ENCODE results near the gene PFDN1. TPM values are rescaled to one million over a fixed set of nuclear protein-coding genes. Genes with fewer than 3 reads are reported as not detected.

PFDN1 gene
- total RNA-seq, 2 experiments from 2014 or later, result 50.6 to 57.1 TPM

- H3K4me1 Mint-ChIP-seq (ENCODE audit: low read depth), result peaks cover 52% of the 10 kb centered on the region
Observed at GRCh38 chr5:140293091-140293848, 9.6 kb downstream of the PFDN1 start.

DNA sequence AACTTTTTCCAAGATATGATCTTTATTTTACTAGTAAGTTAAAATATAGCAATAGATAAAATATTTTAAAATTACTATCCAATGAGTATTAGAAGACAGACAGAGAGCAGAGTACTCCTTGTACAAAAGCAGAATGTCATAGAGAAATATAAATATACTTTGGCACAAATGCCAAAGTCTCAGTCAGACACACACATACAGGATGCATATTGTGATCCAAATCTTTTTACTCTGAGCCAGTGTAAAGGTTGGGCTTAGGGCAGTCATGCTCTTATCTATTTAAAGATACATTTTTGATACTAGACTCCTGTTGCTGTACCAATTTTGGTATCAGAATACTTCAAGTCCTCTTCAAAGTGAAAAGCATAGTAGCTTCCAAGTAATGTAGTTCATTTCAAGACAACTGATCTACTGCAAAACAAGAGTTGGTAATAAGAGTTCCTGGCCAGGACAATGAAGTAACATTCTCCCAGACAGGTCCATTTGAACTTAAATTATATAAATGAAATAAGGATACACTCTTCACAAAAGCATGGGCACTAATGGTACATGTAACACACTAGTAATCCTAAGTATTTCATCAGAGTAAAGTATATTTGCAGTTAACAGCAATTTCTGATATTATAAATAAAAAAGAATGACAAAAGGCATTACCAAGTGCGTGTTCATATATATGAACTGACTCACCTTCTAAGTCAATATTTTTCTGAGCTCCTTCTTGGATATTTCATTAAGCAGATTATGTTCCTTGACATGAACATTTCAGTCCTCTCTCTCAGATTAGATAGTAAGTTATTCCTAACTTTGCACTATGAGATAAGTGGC is 10.5 kb downstream of the PFDN1 start:
- intact Hi-C loops (cut with micrococcal nuclease), result loop anchor here (1.0 kb wide), 1 partner anchor 41 kb away; no protein-coding TSS in a partner anchor

More at GRCh38 chr5:140293091-140293848, 9.6 kb downstream of the PFDN1 start:
- intact Hi-C loops (cut with micrococcal nuclease), result loop anchor here (1.0 kb wide), 1 partner anchor 42 kb away; no protein-coding TSS in a partner anchor
- Mint-ChIP-seq H3K4me3 (peak overlapping the region; percentile 14), H3K36me3 (ENCODE audit: low read depth) (peaks cover 4% of the 10 kb centered on the region), H3K9me3 (no peaks in the 10 kb centered on the region), H3K27ac (peak overlapping the region; percentile 68), H3K27me3 (ENCODE audit: low read depth) (no peaks in the 10 kb centered on the region)
- no peak for DNase-seq
- CTCF ChIA-PET, result interaction anchor here (0.8 to 1.1 kb wide), 4 partner anchors 11 to 59 kb away, joined by 3 to 4 read pairs (median 4); no protein-coding TSS in a partner anchor

GRCh38 chr5:140287801-140288521 is 14.9 kb downstream of the PFDN1 start:
- Mint-ChIP-seq H3K4me1 (ENCODE audit: low read depth) (peaks cover 20% of the 10 kb centered on the region), H3K9me3 (no peaks in the 10 kb centered on the region), H3K36me3 (ENCODE audit: low read depth) (no peaks in the 10 kb centered on the region), H3K27me3 (ENCODE audit: low read depth) (no peaks in the 10 kb centered on the region), H3K27ac (no peak overlapping the region), H3K4me3 (no peak overlapping the region)
- CTCF ChIA-PET, result interaction anchor here (1.0 kb wide), 1 partner anchor 44 kb away, joined by 3 read pairs; no protein-coding TSS in a partner anchor
- DNase-seq, result no peak
- intact Hi-C loops (cut with micrococcal nuclease), result no loop called here

More for the DNA sequence above, 10.5 kb downstream of the PFDN1 start:
- Mint-ChIP-seq H3K9me3 (no peaks in the 10 kb centered on the region), H3K27ac (peak overlapping the region; percentile 68), H3K4me1 (ENCODE audit: low read depth) (peaks cover 47% of the 10 kb centered on the region), H3K36me3 (ENCODE audit: low read depth) (peaks cover 1% of the 10 kb centered on the region), H3K27me3 (ENCODE audit: low read depth) (no peaks in the 10 kb centered on the region), H3K4me3 (peak overlapping the region; percentile 14)
- CTCF ChIA-PET, result interaction anchor here (0.8 to 1.1 kb wide), 3 partner anchors 10 to 60 kb away, joined by 4 read pairs; no protein-coding TSS in a partner anchor
- no peak for DNase-seq

DNA sequence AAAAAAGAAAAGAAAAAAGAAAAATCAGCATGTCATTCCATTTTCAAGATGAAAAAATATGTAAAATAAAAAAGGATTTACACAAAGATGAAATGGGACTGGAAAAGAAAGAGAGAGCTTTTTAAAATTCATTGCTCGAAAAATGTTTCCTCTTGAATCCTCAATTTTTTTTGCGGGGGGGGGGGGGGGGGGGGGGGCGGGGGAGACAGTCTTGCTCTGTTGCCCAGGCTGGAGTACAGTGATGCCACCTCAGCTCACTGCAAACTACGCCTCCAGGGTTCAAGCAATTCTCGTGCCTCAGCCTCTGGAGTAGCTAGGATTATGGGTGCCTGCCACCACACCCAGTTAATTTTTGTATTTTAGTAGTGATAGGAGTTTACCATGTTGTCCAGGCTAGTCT is 16.5 kb downstream of the PFDN1 start:
- Mint-ChIP-seq H3K4me3 (no peak overlapping the region), H3K4me1 (ENCODE audit: low read depth) (peaks cover 16% of the 10 kb centered on the region), H3K9me3 (no peaks in the 10 kb centered on the region), H3K27ac (no peak overlapping the region), H3K27me3 (ENCODE audit: low read depth) (no peaks in the 10 kb centered on the region), H3K36me3 (ENCODE audit: low read depth) (no peaks in the 10 kb centered on the region)
- intact Hi-C loops (cut with micrococcal nuclease), result no loop called here
- CTCF ChIA-PET, result interaction anchor here (1.1 to 1.2 kb wide), 2 partner anchors 47 to 66 kb away, joined by 3 to 7 read pairs; no protein-coding TSS in a partner anchor
- no peak for DNase-seq

DNA sequence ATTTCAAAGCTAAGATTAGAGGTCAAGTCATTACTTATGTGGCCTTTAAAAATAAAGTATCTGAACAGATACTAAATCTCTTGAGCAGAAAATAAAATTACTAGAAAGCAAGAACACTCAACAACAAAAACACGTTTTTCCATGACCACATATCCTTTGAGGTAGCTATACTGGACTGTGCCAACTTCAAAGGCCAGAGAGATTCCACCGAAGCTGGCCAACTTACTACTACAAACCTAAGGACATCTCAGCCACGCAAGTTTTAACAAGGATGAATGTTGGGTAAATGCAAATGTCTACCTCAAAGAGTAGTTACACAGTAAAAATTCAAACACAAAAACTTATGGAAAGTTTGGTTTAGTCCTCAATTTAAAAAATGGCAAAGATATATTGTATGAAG is 18.9 kb downstream of the PFDN1 start:
- H3K27ac Mint-ChIP-seq, result no peak overlapping the region
- H3K4me1 Mint-ChIP-seq (ENCODE audit: low read depth), result peaks cover 12% of the 10 kb centered on the region
- no peaks in the 10 kb centered on the region for H3K9me3 Mint-ChIP-seq
- CTCF ChIA-PET, result no interaction called here
- intact Hi-C loops (cut with micrococcal nuclease), result no loop called here
- H3K27me3 Mint-ChIP-seq (ENCODE audit: low read depth), result no peaks in the 10 kb centered on the region
- DNase-seq, result no peak
- peaks cover 2% of the 10 kb centered on the region for H3K36me3 Mint-ChIP-seq (ENCODE audit: low read depth)
- H3K4me3 Mint-ChIP-seq, result no peak overlapping the region

GRCh38 chr5:140282266-140282665 is 20.6 kb downstream of the PFDN1 start:
- Mint-ChIP-seq H3K36me3 (ENCODE audit: low read depth) (peaks cover 10% of the 10 kb centered on the region), H3K4me1 (ENCODE audit: low read depth) (peaks cover 14% of the 10 kb centered on the region), H3K9me3 (no peaks in the 10 kb centered on the region), H3K27ac (no peak overlapping the region), H3K4me3 (no peak overlapping the region), H3K27me3 (ENCODE audit: low read depth) (no peaks in the 10 kb centered on the region)
- intact Hi-C loops (cut with micrococcal nuclease), result no loop called here
- no peak for DNase-seq
- CTCF ChIA-PET, result interaction anchor here (1.3 kb wide), 1 partner anchor 10 kb away, joined by 4 read pairs; no protein-coding TSS in a partner anchor

- Mint-ChIP-seq H3K27ac (no peak overlapping the region), H3K36me3 (ENCODE audit: low read depth) (peaks cover 22% of the 10 kb centered on the region), H3K27me3 (ENCODE audit: low read depth) (no peaks in the 10 kb centered on the region), H3K4me3 (no peak overlapping the region), H3K4me1 (ENCODE audit: low read depth) (peaks cover 24% of the 10 kb centered on the region), H3K9me3 (no peaks in the 10 kb centered on the region)
- CTCF ChIA-PET, result interaction anchor here (0.6 to 1.7 kb wide), 4 partner anchors 32 to 428 kb away, joined by 3 to 5 read pairs (median 4); no protein-coding TSS in a partner anchor
- intact Hi-C loops (cut with micrococcal nuclease), result no loop called here
- no peak for DNase-seq
Observed at GRCh38 chr5:140275837-140276236, 27.1 kb downstream of the PFDN1 start.

DNA sequence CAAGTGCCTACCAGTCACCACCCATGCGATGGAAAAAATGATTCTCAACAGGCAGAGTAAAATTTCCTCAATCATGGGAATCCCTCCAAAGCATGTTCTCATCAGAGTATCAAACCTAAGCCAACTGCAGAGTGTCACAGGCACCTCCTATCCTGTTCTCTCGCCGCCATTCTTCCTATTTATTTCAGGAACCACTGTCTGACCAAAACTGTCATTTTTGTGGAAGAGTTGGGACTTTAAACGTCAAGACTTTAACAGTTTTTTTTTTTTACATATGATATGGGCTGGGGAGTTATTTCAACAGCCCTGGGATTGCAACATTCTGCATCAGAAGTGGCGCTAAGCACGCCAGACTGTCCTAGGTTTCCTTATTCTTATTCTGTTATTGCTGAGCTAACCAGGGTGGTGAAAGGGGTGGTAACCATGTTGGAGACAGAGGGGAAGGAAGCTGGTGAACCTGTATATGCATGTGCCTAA is 29.5 kb downstream of the PFDN1 start:
- Mint-ChIP-seq H3K27me3 (ENCODE audit: low read depth) (no peaks in the 10 kb centered on the region), H3K4me1 (ENCODE audit: low read depth) (peaks cover 20% of the 10 kb centered on the region), H3K9me3 (no peaks in the 10 kb centered on the region), H3K36me3 (ENCODE audit: low read depth) (peaks cover 20% of the 10 kb centered on the region), H3K27ac (no peak overlapping the region), H3K4me3 (no peak overlapping the region)
- no peak for DNase-seq
- intact Hi-C loops (cut with micrococcal nuclease), result no loop called here
- CTCF ChIA-PET, result interaction anchor here (0.6 to 1.2 kb wide), 2 partner anchors 29 to 160 kb away, joined by 4 to 7 read pairs; partner anchors contain the start of gene PURA

GRCh38 chr5:140270008-140270407 is 32.9 kb downstream of the PFDN1 start:
- intact Hi-C loops (cut with micrococcal nuclease), result no loop called here
- no peak for DNase-seq
- Mint-ChIP-seq H3K4me1 (ENCODE audit: low read depth) (peaks cover 40% of the 10 kb centered on the region), H3K27me3 (ENCODE audit: low read depth) (no peaks in the 10 kb centered on the region), H3K36me3 (ENCODE audit: low read depth) (peaks cover 11% of the 10 kb centered on the region), H3K4me3 (no peak overlapping the region), H3K27ac (no peak overlapping the region), H3K9me3 (no peaks in the 10 kb centered on the region)
- CTCF ChIA-PET, result no interaction called here

GRCh38 chr5:140267559-140268018 is 35.3 kb downstream of the PFDN1 start:
- H3K27me3 Mint-ChIP-seq (ENCODE audit: low read depth), result no peaks in the 10 kb centered on the region
- DNase-seq, result no peak
- CTCF ChIA-PET, result interaction anchor here (0.6 to 1.6 kb wide), 3 partner anchors 79 to 554 kb away, joined by 3 to 4 read pairs (median 3); partner anchors contain the start of genes HBEGF and PCDHA5
- peak overlapping the region; percentile 56 for H3K27ac Mint-ChIP-seq
- peaks cover 30% of the 10 kb centered on the region for H3K4me1 Mint-ChIP-seq (ENCODE audit: low read depth)
- no peaks in the 10 kb centered on the region for H3K9me3 Mint-ChIP-seq
- H3K36me3 Mint-ChIP-seq (ENCODE audit: low read depth), result peaks cover 3% of the 10 kb centered on the region
- peak overlapping the region; percentile 19 for H3K4me3 Mint-ChIP-seq
- intact Hi-C loops (cut with micrococcal nuclease), result loop anchor here (2.0 kb wide), 1 partner anchor 17 kb away; no protein-coding TSS in a partner anchor

DNA sequence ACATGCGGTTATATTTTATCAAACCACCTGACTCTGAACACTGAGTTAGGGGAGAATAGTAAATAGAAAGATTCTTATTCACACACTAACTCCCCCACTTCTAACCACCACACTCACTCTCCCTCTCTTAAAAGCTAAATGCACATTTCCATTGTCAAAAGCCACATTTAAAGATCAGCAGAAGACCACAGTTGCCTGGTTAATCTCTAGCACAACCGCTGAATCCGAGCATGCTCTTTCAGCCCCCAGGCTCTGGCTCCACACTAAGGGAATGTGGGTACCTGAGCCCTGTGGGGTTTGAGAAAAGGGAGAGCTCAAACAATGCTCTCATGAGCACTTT is 35.7 kb downstream of the PFDN1 start:
- intact Hi-C loops (cut with micrococcal nuclease), result loop anchor here (2.0 kb wide), 1 partner anchor 16 kb away; no protein-coding TSS in a partner anchor
- H3K27ac Mint-ChIP-seq, result peak overlapping the region; percentile 56
- H3K9me3 Mint-ChIP-seq, result no peaks in the 10 kb centered on the region
- H3K4me3 Mint-ChIP-seq, result peak overlapping the region; percentile 19
- H3K27me3 Mint-ChIP-seq (ENCODE audit: low read depth), result no peaks in the 10 kb centered on the region
- CTCF ChIA-PET, result interaction anchor here (1.5 to 1.6 kb wide), 2 partner anchors 80 to 85 kb away, joined by 3 to 5 read pairs; partner anchors contain the start of gene HBEGF
- peaks cover 30% of the 10 kb centered on the region for H3K4me1 Mint-ChIP-seq (ENCODE audit: low read depth)
- no peak for DNase-seq
- peaks cover 3% of the 10 kb centered on the region for H3K36me3 Mint-ChIP-seq (ENCODE audit: low read depth)
